ENCODE results near the gene RBM20. TPM values are rescaled to one million over a fixed set of nuclear protein-coding genes. Genes with fewer than 3 reads are reported as not detected.
"Not testable (repeated sequence)": the region's sequence is repeated elsewhere in the genome, so short reads cannot be mapped to it uniquely, and the experiment has no call there.

Gene RBM20
- total and polyA plus RNA-seq, 10 of the 15 experiments (the other 5 are each of a cell fraction or from before 2014, with no cell fraction given) = 0.04 to 0.26 (median 0.15) TPM

- Histone ChIP-seq H3K27me3 (replicated peaks in 1 of 2; ENCODE audit: control insufficient read depth in 2 of 2, insufficient read depth in 2 of 2, low read length in 1 of 2) (no peaks in the 10 kb centered on the region), H3K4me3 (no peak overlapping the region), H3K36me3 (ENCODE audit: control insufficient read depth in 2 of 2, insufficient read depth in 2 of 2, low read length in 1 of 2) (no peaks in the 10 kb centered on the region), H4K20me1 (ENCODE audit: control insufficient read depth, insufficient read depth) (no peaks in the 10 kb centered on the region), H3K9me3 (replicated peaks; ENCODE audit: control insufficient read depth, insufficient read depth, low read length) (no peaks in the 10 kb centered on the region; the same call in 2 of the 3 replicates), H3K4me1 (ENCODE audit: control insufficient read depth, insufficient read depth, low read length) (peaks cover 3% of the 10 kb centered on the region), H3K27ac (ENCODE audit: control insufficient read depth, insufficient read depth) (no peak overlapping the region), H3K9ac (ENCODE audit: control insufficient read depth, insufficient read depth, low read length) (no peak overlapping the region), H2AFZ (ENCODE audit: control insufficient read depth, low read depth, low read length) (no peak overlapping the region), H3K4me2 (ENCODE audit: control insufficient read depth, insufficient read depth) (no peak overlapping the region), H3K79me2 (ENCODE audit: control insufficient read depth, insufficient read depth, low read length) (no peaks in the 10 kb centered on the region)
- ATAC-seq (no peak), FAIRE-seq (no peak), DNase-seq (ENCODE audit: low read depth, low spot score) (no peak)
- intact Hi-C loops (cut with micrococcal nuclease; ENCODE audit: unreplicated experiment) (loop anchor here (10.0 kb wide), 1 partner anchor 55 kb away; no protein-coding TSS in a partner anchor), in situ Hi-C loops (cut with MboI) (no loop called here)
- SMC1A ChIA-PET (ENCODE audit: uncharacterized antibody, unreplicated experiment) = interaction anchor here (0.7 to 1.4 kb wide), 2 partner anchors 13 to 45 kb away, joined by 3 to 5 read pairs; no protein-coding TSS in a partner anchor
- CTCF ChIA-PET = interaction anchor here (2.0 to 2.4 kb wide), 2 partner anchors 13 to 49 kb away, joined by 4 to 13 read pairs; no protein-coding TSS in a partner anchor
- RAD21 ChIA-PET (ENCODE audit: unreplicated experiment) = interaction anchor here (0.6 kb wide), 1 partner anchor 45 kb away, joined by 3 read pairs; no protein-coding TSS in a partner anchor
- TF ChIP-seq HCFC1 (IDR thresholded peaks at IDR 0.05; ENCODE audit: low read length) = no peak
- TF ChIP-seq ZZZ3 (IDR thresholded peaks at IDR 0.05; ENCODE audit: control insufficient read depth, insufficient read length, low read depth) = no peak
- no peak for TF ChIP-seq MXI1 (IDR thresholded peaks at IDR 0.05; ENCODE audit: low read depth, low read length)
- no peak for TF ChIP-seq CEBPZ (IDR thresholded peaks at IDR 0.05; ENCODE audit: low read depth, low read length)
- no peak for TF ChIP-seq SRF (IDR thresholded peaks at IDR 0.05; ENCODE audit: low read depth in 2 of 2, low read length in 2 of 2)
- no peak for TF ChIP-seq IKZF1 (conservative IDR thresholded peaks at IDR 0.05)
- no peak for TF ChIP-seq SMAD5 (IDR thresholded peaks at IDR 0.05; ENCODE audit: low read depth)
- TF ChIP-seq BACH1 (IDR thresholded peaks at IDR 0.05; ENCODE audit: borderline replicate concordance) = no peak
- TF ChIP-seq BCL11A (IDR thresholded peaks at IDR 0.05; ENCODE audit: low read depth, low read length) = no peak
- no peak for TF ChIP-seq SPI1 (IDR thresholded peaks at IDR 0.05; ENCODE audit: borderline replicate concordance, insufficient read depth, low read depth, low read length)
- TF ChIP-seq, protein P1, sequence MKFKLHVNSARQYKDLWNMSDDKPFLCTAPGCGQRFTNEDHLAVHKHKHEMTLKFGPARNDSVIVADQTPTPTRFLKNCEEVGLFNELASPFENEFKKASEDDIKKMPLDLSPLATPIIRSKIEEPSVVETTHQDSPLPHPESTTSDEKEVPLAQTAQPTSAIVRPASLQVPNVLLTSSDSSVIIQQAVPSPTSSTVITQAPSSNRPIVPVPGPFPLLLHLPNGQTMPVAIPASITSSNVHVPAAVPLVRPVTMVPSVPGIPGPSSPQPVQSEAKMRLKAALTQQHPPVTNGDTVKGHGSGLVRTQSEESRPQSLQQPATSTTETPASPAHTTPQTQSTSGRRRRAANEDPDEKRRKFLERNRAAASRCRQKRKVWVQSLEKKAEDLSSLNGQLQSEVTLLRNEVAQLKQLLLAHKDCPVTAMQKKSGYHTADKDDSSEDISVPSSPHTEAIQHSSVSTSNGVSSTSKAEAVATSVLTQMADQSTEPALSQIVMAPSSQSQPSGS (IDR thresholded peaks at IDR 0.05; ENCODE audit: low read length) = no peak
- POLR2A ChIA-PET = no interaction called here
- no TSS peak for BruUV-seq (replicated peaks)
- WGBS (ENCODE audit: insufficient coverage, insufficient replicate concordance, low lambda C conversion rate, missing lambda C conversion rate) = 8% methylated on average over 1 of the region's 1 CpG
Observed at GRCh38 chr10:110659558-110659957, 15.4 kb downstream of the RBM20 start.

DNA sequence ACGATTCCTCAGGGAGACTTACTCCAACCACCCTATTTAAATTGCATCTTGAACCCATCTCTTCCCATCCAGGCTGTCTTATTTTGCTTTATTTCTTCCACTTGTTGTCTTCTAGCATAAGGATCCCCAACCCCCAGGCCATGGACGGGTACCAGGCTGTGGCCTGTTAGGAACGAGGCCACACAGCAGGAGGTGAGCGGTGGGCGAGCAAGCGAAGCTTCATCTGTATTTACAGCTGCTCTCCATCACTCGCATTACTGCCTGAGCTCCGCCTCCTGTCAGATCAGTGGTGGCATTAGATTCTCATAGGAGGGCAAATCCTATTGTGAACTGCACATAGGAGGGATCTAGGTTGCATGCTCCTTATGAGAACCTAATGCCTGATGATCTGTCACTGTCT lies 16.2 kb downstream of the RBM20 start:
- intact Hi-C loops (cut with micrococcal nuclease; ENCODE audit: unreplicated experiment); H3K27ac ChIP-seq (ENCODE audit: control insufficient read depth, insufficient read depth); H2AFZ ChIP-seq (ENCODE audit: control insufficient read depth, low read depth, low read length); FAIRE-seq; ATAC-seq; H4K20me1 ChIP-seq (ENCODE audit: control insufficient read depth, insufficient read depth); H3K4me2 ChIP-seq (ENCODE audit: control insufficient read depth, insufficient read depth); H3K9ac ChIP-seq (ENCODE audit: control insufficient read depth, insufficient read depth, low read length); DNase-seq (ENCODE audit: low read depth, low spot score); in situ Hi-C loops (cut with MboI); H3K4me1 ChIP-seq (ENCODE audit: control insufficient read depth, insufficient read depth, low read length); BruUV-seq (replicated peaks); H3K79me2 ChIP-seq (ENCODE audit: control insufficient read depth, insufficient read depth, low read length); H3K9me3 ChIP-seq (replicated peaks; ENCODE audit: control insufficient read depth, insufficient read depth, low read length); H3K4me3 ChIP-seq; H3K27me3 ChIP-seq (replicated peaks in 1 of 2; ENCODE audit: control insufficient read depth in 2 of 2, insufficient read depth in 2 of 2, low read length in 1 of 2); H3K36me3 ChIP-seq (ENCODE audit: control insufficient read depth in 2 of 2, insufficient read depth in 2 of 2, low read length in 1 of 2): not testable (repeated sequence)
- ChIA-PET CTCF (interaction anchor here (0.7 to 2.0 kb wide), 5 partner anchors 10 to 182 kb away, joined by 3 to 6 read pairs (median 3); no protein-coding TSS in a partner anchor), POLR2A (interaction anchor here (0.7 kb wide), 1 partner anchor 11 kb away, joined by 3 read pairs; no protein-coding TSS in a partner anchor), RAD21 (ENCODE audit: unreplicated experiment) (interaction anchor here (0.6 to 0.8 kb wide), 2 partner anchors 12 to 46 kb away, joined by 3 read pairs; no protein-coding TSS in a partner anchor), SMC1A (ENCODE audit: uncharacterized antibody, unreplicated experiment) (interaction anchor here (3.1 kb wide), 1 partner anchor 12 kb away, joined by 14 read pairs; no protein-coding TSS in a partner anchor)
- 78% methylated on average over 8 of the region's 8 CpGs for WGBS (ENCODE audit: insufficient coverage, insufficient replicate concordance, low lambda C conversion rate, missing lambda C conversion rate)

All from GM12878 (cell line).